IPS-NIHi7 (cell line): ENCODE results near the gene PPIL4.

Source experiments
- DNase-seq: peaks from one replicate; pipeline ENCODE4 v3.0.0; 2012; ENCODE audit warnings: mixed read lengths; ENCODE audit errors: extremely low spot score

Gene PPIL4, protein sequence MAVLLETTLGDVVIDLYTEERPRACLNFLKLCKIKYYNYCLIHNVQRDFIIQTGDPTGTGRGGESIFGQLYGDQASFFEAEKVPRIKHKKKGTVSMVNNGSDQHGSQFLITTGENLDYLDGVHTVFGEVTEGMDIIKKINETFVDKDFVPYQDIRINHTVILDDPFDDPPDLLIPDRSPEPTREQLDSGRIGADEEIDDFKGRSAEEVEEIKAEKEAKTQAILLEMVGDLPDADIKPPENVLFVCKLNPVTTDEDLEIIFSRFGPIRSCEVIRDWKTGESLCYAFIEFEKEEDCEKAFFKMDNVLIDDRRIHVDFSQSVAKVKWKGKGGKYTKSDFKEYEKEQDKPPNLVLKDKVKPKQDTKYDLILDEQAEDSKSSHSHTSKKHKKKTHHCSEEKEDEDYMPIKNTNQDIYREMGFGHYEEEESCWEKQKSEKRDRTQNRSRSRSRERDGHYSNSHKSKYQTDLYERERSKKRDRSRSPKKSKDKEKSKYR

DNA sequence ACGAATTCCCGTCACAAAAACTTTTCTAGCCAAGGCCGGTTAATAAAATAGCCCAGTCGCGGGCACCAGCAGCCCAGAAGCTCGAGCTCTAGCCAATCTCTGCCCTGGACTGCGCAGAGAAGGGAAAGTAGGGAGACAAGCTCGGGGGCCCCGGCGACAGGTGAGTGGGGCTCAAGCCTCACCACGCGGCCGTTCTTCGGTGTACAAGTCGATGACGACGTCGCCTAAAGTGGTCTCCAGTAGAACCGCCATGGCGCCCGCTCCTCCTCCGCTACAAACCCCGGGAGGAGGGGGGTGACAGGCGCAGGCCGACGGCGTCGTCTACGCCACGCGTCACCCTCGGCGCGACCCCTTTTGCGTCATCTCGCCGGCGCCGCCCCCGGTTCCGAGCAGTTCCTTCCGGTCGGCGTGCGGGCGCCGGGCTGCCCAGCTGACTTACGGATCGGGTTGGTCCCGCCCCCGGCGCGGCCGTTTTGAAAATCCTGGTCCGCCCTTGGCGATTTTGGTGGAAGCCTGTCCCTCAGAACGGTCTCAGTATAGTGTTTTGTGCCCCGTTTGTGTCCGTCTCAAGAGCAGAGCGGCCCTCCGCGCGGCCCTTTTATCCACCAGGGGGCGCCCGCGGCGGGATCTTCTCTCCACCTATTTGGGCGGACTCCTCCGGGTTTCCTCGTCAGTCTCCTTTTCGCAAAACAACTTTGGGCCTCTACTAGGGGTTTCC, at the start of gene PPIL4:
TSS of gene PPIL4 (minus strand) at position 290 of the 718 bp plus-strand sequence. CDS start at position 252, 38 bp downstream.
- peak; percentile 95 for DNase-seq

DNA sequence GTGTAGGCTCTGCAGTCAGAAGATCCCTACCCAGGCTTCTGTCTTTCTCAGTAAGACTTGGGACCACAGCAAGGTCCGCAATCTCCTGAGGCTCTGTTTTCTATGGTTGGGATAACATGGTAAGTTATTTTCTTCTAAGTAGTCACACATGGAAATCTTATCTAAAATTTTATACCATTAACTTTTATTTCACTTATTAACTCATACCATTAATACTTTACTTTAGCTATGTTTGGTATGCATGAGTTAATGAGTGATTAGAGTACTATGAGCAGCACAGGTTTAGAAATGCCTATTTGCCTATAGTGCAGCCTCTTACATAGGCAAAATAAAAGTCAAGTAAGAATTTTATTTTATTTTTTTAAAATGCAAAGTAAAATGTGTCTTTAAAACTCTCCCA, 47.6 kb upstream of the PPIL4 start:
- DNase-seq: no peak

DNA sequence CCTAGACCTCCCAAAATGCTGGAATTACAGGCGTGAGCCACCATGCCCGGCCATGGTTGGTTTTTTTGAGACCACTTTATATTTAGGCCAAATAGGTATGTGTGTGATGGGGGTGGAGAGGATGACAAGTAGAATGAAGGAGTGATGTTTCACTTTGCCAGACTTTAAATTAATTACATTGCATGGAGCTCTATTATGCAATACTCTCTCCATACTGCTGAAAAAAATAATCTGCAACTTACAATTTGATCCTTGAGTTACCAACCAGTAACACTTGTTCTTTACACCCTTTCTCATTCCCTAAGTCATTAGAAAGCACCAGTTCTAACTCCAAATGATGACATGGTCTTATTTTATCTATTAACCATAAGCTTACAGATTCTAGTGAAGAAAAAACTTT, 47.1 kb upstream of the PPIL4 start:
- DNase-seq: no peak

DNA sequence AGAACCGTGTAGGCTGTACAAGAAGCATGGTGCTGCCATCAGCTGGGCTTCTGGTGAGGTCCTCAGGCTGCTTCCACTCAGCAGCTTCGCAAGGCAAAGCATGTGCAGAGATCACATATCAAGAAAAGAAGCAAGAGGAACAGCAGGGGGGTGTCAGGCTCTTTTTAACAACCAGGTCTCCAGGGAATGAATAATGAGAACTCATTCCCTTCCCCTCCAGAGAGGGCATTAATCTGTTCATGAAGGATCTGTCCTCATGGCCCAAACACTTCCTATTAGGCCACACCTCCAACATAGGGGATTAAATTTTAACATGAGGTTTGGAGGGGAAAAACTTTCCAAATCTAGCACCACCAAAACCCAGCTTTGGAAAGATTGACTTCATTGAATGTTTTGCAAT, 40.3 kb upstream of the PPIL4 start:
- no peak for DNase-seq

DNA sequence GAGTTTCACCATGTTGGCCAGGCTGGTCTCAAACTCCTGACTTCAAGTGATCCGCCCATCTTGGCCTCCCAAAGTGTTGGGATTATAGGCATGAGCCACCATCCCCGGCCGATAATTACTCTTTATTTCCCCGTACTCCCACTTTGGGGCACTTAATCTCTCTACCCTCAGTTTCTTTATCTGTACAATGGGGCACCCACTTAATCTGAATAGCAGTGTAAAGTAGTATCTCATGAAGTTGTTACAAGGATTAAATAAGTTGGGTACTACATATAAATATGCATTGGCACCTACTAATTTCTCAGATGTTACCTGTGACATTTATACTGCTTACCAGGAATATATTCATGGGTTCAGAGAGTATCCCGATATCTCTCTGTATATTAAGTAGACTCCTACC, 35.5 kb upstream of the PPIL4 start:
- DNase-seq: no peak

DNA sequence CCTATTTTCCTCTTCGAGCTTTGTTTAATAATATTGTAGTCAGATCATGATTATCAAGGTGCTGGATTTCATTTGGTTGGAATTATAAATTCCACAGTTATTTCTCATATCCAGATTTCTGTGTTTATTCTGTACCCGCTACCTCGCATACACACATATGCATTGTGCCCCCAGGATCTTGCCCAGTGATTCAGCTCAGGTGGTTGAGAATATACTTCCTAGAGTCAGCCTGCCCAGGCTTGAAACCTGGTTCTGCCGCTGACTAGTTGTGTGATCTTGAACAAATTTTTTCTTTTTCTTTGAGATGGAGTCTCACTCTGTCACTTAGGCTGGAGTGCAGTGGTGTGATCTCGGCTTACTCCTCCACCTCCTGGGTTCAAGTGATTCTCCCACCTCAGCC, 35.0 kb upstream of the PPIL4 start:
- no peak for DNase-seq

DNA sequence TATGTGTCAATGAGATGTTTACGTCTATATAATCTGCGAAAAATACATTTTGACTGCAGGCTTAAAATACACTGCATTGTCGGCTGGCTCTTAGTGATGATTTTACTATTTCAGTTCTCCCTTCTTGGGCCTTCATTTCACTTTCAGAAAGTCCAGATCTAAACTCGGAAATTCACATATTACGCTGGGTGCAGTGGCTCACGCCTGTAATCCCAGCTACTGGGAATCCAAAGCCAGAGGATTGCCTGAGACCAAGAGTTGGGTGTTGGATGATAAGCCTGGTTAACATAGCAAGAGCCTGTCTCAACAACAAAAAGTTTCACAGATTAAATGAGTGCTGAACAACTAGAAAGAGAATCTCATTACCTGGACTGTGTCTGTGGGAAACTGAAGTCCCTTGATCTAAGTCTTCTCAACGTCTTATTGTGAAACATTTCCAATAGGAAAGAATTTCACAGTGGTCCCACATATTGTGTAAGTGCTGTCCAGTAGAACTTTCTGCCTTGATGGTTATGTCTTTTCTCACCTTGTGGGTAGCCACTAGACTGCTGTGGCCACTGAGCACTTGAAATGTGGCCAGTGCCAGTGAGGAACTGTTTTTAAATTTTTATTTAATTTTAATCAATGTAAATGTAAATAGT, 22.2 kb upstream of the PPIL4 start:
- DNase-seq: no peak

DNA sequence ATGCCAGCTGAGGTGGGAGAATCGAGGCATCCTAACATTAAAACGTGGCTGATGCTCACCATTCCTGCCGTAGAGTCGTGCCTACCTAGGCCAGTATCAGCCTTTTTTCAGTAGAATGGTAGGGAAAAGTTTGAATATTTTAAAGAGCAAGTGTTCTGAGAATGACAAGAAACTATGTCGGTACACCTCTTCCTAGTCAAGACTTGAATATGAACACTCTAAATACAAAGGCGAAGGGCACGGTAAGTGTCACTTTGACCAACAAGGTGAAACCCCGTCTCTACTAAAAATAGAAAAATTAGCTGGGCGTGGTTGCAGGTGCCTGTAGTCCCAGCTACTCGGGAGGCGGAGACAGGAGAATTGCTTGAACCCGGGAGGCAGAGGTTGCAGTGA, 21.3 kb upstream of the PPIL4 start:
- no peak for DNase-seq

DNA sequence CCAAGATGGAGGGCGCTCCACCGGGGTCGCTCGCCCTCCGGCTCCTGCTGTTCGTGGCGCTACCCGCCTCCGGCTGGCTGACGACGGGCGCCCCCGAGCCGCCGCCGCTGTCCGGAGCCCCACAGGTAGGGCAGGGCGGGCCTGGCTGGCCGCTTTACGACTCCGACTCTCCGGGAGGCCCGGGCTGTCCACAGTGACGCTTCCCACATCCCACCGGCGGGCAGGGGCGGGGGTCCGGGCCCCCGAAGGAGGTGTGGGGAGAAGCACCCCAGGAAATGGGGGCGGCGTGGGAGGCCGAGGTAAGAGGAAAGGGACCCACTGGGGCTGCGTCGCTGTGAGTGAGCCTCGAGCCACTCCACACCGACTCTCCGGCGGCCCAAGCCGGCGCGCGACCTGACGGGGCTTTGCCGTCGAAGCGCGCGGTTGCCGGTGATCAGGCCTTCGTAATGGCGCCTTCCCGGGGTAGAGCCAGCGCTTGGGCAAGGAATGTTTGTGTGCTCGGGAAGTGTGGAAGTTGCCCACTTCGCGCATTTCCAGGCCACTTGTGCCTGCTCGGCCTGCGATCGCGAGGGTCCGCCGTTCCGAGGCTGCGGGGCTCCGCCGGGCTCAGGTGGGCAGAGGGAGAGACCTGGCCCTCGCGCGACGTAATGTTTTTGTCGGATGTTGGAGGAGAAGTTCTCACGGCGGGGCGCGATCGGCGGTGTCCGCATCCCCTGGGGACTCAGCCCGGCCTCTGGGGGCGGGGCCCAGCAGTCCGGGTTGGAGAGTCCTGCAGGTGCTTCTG, 20.8 kb upstream of the PPIL4 start:
- DNase-seq: peak; percentile 65

DNA sequence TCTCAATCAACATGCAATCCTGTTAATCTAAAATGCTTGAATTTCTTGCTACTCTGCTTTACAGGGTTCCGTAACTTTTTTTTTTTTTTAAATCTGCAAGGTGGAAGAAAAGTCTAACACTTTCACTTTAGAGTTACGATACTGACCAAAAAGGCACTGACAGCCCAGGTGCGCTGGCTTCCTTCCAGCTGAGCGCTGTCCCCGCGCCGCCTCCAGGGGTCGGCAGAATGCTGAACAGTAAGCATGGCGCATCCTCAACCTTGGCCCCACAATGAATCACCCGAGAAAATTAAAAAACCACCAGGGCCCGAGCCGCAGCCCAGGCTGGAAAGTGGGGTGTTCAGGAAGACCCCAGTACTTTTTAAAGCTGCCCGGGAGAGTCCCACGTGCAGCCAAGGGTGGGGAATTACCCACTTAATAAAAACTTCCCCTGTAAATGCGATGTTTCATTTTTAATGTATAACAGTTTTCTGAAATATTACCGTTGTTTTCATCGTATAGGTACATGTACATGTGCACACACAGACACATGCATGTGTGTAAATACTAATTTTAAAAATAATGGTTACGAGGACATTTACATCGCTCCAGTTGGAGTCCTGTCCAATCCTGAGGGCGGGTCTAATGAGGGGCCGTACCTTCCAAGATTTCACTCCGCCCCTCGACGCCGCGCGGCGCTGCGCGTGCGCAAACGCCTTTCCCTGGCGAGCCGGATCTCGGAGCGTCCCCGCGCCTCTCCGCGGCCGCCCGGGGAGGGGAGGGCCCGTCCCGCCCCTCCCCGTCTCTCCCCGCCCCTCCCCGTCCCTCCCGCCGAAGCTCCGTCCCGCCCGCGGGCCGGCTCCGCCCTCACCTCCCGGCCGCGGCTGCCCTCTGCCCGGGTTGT, 19.9 kb upstream of the PPIL4 start, which contains the start of gene GINM1:
TSS of gene GINM1 (plus strand) at position 849 of the 883 bp plus-strand sequence. CDS start 40 bp downstream, outside the sequence.
- DNase-seq: peak; percentile 99

DNA sequence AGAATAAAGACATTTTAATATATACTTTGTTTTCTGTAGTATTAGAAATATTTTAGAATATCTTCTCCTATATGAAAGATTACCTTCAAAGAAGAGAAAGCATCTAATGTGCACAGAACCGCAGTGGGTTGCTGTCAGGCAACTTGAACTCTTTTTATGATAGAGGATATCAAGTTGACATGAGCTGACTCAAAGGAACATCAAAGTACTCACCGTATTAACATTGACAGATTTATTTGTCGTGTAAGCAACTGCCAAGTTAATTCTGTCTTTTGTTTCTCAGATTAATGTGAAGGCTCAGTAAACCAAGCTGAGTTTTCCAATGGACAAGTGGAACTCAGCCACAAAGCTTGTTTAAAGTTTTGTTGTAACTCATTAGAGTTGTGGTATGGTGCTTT, 18.1 kb upstream of the PPIL4 start:
- DNase-seq: no peak

DNA sequence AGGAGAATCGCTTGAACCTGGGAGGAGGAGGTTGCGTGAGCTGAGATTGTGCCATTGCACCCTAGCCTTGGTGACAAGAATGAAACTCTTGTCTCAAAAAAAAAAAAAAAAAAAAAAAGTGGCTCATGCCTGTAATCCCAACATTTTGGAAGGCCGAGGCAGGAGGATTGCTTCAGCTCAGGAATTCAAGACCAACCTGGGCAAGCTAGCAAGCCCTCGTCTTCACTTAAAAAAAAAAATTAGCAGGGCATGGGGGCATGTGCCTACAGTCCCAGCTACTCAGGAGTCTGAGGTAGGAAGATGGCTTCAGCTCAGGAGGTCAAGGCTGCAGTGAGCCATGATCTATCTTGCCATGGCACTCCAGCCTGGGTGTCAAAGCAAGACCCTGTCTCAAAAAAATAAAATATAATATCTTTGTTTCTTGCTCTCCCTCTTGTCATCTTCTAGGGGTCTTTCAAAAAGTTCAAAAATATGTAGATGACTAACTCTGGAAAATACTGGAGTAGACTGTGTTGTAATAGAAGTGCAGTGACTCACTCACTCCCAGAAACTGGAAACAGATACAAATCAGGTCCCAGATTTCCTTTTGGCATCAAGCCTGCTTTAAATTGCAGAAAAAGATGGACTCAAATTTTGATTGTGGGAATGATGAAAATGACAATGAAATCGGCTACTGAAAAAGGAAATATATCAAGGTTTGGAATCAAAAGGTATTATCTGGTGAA, 17.5 kb upstream of the PPIL4 start:
- no peak for DNase-seq

DNA sequence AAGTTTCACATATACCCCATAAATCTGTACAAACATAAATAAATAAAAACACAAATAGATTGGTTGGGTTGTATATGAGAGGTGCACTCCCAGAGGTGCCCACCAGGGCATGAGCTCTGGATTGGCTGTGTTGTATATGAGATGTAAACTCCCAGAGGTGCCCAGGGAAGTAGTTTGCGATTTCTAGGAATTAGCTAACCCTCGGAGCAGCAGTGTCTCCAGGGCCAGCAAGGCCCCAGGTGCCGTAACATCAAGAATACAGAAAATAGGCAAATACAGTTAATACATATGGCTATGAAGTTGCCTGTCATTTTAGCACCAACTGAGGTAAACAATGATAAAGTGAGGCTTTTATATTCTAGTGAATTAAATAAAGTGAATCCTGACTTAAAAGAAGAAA, 14.9 kb upstream of the PPIL4 start:
- peak; percentile 29 for DNase-seq

DNA sequence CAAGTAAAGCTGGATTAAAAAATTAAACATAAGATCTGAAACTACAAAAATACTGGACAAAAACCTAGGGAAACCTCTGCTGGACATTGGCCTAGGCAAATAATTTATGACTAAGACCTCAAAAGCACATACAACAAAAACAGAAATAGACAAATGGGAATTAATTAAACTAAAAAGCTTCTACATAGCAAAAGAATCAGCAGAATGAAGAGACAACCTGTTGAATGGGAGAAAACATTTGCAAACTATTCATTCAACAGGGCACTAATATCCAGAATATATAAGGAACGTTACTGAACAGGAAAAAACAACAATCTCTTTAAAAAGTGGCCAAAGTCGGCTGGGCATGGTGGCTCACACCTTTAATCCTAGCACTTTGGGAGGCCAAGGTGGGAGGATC, 13.5 kb upstream of the PPIL4 start:
- no peak for DNase-seq

DNA sequence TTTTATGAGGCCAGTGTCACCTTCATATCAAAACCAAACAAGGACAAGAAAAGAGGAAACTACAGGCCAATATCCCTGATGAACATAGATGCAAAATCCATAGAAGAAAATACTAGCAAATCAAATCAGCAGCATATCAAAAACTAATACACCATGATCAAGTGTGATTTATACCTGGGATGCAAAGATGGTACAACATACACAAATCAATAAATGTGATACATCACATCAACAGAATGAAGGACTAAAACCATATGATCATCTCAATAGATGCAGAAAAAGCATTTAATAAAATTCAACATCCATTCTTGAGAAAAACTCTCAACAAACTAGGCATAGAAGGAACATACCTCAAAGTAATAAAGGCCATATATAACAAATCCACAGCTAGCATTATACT, 12.2 kb upstream of the PPIL4 start:
- no peak for DNase-seq

DNA sequence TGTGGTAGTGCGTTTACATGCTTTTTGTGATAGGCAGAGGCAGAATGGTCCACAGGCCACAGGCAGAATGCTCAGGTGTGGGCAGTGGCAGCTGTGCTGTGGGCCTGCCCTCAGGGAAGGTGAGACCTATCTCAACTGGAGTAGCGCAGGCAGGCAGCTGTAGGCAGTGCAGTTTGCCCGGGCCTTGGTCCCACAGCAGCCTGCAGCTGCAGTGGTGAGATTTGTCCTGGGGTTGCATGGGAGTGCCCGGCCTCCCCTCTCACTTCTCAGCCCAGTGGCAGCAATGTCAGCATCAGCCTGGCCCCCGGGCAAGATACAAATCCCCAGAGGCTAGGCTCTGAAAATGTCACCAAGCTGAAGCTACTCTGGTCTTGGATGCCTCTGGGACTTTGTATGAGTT, 6.1 kb upstream of the PPIL4 start:
- DNase-seq: no peak

DNA sequence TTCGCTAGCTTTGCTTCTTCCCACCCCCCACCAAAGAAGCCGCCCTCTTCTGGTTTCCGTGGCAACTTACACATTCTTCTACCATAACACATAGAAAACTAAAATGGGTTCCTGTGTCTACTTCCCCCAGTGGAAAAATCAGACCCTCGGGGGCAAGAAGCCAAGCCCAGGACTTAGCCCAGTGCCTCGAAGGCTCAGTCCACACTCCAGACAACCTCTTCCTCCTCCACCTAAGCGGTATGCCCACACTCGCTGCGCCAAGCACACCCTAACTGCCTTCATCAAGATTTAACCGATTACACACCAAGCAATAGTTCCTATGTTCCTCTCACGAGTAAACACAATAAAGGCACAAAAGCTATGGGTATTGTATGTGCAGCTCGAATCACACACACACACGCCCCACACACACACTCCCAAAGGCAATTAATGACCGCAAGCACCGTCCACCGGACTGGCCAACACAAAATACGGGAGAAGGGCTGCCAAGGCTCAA, 537 bp downstream of the PPIL4 start:
- peak; percentile 9 for DNase-seq

DNA sequence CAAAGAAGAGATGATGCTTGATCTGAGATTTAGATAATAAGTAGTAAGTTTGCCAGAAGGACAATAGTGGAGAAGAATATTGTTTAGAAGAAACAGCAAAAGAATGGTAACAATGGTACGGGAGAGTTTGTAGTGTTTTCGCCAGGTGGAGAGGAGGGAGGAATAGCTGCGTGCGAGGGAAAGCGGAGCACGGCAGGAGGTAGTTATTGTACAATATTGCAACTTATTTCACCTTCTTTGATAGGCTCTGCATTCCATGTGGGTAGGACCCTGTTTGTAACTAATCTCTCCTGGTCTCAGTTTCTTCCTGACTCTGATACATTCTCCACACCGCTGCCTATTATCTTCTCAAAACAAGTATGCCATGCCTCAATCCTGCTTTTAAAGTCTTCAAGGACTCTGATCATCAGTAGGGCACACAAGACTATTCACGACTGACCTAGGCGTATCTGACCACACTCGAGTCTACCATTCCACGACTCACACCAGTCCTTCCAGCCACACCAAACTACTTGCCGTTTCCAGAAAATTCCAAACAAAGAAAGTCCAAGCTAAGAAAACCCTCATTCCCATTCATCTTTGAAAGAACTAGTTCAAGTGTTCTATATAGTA, 1.1 kb downstream of the PPIL4 start:
- DNase-seq: no peak

DNA sequence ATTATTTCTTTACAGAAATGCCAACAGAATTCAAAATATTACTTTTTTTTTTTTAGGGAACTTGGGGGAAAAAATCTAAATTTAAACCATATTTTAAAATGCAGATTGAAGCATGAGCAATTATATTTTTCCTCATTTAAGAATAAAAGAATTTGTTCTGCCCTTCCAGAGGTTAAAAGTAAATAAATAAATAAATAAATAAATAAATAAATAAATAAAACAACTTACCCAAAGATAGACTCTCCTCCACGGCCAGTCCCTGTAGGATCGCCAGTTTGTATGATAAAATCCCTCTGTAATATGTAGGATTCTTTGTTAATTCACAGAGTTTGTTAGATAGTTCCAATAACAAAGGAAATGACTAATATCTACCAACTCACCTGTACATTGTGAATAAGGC, 4.7 kb downstream of the PPIL4 start:
- no peak for DNase-seq
